Measurements from ENCODE around the gene PRKCI.

- TF ChIP-seq CTCF (IDR thresholded peaks at IDR 0.05; ENCODE audit: low read length) (no peak), EZH2 (optimal IDR thresholded peaks at IDR 0.05; ENCODE audit: low read depth, low read length) (no peak), EZH2phosphoT487 (IDR thresholded peaks at IDR 0.05; ENCODE audit: low read length) (no peak)
Observed at GRCh38 chr3:170267793-170268192, 45.6 kb downstream of the PRKCI start.
